Bronchial epithelial cell (primary cell): Measurements from ENCODE around the gene SLFN12L. TPM values are rescaled to one million over a fixed set of nuclear protein-coding genes. Genes with fewer than 3 reads are reported as not detected.

Experiments used
- DNase-seq: peaks from one replicate; pipeline ENCODE4 v3.0.0-alpha.2; 2010; ENCODE audit warnings: low read depth
- FAIRE-seq: peaks from 2 replicates; lab custom pipeline; 2011; peaks lifted over from hg19 to GRCh38; lab: Jason Lieb, UNC
- H3K27me3 ChIP-seq: 2 replicates; pipeline ENCODE4 v1.5.1; 2011; ENCODE audit warnings: low read length; ENCODE audit not compliant: control insufficient read depth, insufficient read depth
- H3K36me3 ChIP-seq: 2 replicates; pipeline ENCODE4 v1.5.1; 2011; ENCODE audit warnings: low read length; ENCODE audit not compliant: control insufficient read depth, insufficient read depth
- H3K4me3 ChIP-seq: 2 replicates; pipeline ENCODE4 v1.5.1; 2011; ENCODE audit warnings: mild to moderate bottlenecking, low read depth, low read length, control low read depth
- total RNA-seq: library from RNA; depleted of rRNA; stranded (reverse); fragments of >200 nt; gene quantifications from 2 replicates; pipeline ENCODE4 v1.2.1, GENCODE V29; 2014
- TF ChIP-seq, protein P1 (sequence below): IDR thresholded peaks from 2 replicates; pipeline ENCODE4 v1.5.1; 2011; ENCODE audit warnings: mild to moderate bottlenecking, moderate library complexity, low read length, control low read depth, inconsistent platforms; ENCODE audit not compliant: insufficient read depth, severe bottlenecking

Gene SLFN12L
- total RNA-seq, 1 donor from 2014 or later = under 0.01 TPM

DNA sequence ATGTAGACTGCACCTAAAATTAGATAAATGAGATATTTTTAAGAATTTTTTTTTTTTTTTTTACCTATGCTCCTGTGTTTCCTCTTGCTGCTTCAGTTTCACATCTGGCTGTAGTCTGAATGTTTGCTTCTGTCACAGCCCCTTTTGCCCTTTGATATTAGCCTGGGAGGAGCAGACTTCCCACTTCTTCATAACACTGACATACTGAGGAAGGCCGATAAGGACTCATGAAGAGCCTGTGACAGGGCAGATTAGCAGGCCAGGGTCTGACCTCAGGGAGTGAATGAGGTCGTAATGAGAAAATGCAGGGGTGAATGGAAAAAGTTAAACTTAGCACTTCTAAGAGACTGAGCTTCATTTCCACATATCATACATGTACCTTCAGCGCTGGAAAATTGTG, 23.2 kb upstream of the SLFN12L start, which contains the start of gene SLFN14:
TSS of gene SLFN14 (minus strand) at position 117 of the 400 bp plus-strand sequence. CDS start 2,757 bp downstream, outside the sequence.
- DNase-seq (no peak), FAIRE-seq (no peak)
- no peaks in the 10 kb centered on the region for H3K36me3 ChIP-seq
- no peak within 1 kb of the TSS for H3K4me3 ChIP-seq
- H3K27me3 ChIP-seq = no peaks in the 10 kb centered on the region
- TF ChIP-seq, protein P1, sequence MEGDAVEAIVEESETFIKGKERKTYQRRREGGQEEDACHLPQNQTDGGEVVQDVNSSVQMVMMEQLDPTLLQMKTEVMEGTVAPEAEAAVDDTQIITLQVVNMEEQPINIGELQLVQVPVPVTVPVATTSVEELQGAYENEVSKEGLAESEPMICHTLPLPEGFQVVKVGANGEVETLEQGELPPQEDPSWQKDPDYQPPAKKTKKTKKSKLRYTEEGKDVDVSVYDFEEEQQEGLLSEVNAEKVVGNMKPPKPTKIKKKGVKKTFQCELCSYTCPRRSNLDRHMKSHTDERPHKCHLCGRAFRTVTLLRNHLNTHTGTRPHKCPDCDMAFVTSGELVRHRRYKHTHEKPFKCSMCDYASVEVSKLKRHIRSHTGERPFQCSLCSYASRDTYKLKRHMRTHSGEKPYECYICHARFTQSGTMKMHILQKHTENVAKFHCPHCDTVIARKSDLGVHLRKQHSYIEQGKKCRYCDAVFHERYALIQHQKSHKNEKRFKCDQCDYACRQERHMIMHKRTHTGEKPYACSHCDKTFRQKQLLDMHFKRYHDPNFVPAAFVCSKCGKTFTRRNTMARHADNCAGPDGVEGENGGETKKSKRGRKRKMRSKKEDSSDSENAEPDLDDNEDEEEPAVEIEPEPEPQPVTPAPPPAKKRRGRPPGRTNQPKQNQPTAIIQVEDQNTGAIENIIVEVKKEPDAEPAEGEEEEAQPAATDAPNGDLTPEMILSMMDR = no peak

DNA sequence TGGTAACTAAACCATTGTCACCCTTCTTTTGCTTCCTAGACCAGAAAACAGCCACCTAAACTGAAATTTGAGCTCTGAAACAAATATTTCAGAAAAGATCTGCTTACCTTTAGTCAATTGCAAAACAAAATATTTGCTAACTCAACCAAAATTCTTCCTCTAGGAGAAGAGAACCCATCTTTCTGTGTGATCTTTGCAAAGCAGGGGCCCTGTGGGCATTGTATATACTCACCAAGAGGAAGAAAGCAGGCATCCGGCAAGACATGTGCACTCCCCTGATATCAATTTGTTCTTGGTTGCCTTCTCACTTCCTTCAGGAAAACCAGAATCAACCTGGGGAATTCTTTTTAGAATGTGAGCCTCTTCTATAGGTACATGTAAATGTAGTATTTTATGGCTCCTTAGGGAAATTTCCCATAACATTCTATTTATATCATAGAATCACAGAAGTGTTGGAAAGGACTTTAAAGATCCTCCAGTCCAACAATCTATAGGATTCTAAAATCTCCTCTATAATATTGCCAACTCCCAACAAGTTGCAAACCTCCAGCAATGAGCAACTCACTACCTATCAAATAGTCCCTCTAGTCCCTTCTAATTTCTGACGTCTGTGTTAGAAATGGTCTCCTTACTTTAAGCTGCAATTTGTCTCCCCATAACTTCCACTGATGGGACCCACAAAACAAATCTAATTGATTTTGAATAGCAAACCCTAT, 22.2 kb upstream of the SLFN12L start:
- TF ChIP-seq, protein P1 = no peak
- Histone ChIP-seq H3K27me3 (no peaks in the 10 kb centered on the region), H3K4me3 (no peak overlapping the region), H3K36me3 (no peaks in the 10 kb centered on the region)
- FAIRE-seq (no peak), DNase-seq (no peak)

DNA sequence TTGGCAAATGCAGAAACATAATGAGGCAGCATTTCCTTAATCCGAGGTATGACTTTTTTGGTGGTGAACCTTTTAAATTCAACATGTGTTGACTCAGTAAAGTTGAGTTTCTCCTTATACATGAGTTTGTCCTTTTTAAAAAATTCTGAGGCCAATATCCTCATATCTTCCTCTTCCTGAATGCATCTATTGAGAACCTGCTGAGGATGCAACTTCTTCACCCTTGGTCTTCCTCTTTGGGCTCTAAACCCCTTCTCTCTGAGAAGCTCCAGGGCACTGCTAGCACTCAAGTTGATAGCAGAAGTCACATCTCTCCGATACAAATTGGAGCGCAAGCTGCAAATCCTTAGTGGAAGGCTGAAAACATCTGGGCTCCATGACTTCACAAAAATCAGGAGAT, 19.9 kb upstream of the SLFN12L start:
- no peaks in the 10 kb centered on the region for H3K36me3 ChIP-seq
- no peak overlapping the region for H3K4me3 ChIP-seq
- DNase-seq (no peak), FAIRE-seq (no peak)
- peaks cover 2% of the 10 kb centered on the region for H3K27me3 ChIP-seq
- TF ChIP-seq, protein P1 = no peak

DNA sequence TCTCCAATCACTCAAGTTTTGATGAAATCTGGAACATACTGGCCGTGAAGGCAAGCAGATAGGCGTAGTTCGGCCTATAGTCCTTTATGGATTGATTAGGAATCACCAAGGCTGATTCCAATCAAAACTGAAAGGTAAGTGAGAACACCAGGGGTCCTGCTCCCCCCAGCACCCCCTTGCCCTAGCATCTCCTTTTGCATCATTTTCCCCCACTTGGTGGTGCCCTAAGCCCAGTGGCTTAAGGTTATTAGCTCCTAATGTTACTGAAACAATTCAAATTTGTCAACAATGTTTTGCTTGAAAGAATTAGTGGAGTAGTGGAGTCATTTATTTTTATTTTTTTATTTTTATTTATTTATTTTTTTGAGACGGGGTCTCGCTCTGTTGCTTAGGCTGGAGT, 18.2 kb upstream of the SLFN12L start:
- FAIRE-seq = no peak

DNA sequence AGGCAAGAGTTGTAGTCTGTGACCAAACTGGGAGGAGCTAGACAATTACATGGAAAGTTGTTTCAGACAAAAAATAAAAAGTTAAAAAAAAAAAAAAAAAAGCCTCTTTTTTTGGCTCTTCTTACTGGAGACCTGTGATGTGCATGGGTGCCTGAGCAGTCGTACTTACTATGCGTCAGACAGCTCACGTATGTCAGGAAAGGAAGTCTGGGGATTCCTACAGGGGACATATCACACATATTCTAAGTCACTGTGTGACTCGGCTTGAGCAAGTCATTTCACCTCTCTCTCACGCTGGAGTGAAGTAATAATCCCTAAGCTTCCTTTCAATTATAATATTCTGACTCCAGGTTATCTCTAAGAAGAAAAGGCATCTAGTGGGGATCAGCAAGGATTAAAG, 17.2 kb upstream of the SLFN12L start:
- FAIRE-seq = no peak

More for the DNA sequence above, 18.2 kb upstream of the SLFN12L start:
- Histone ChIP-seq H3K36me3 (no peaks in the 10 kb centered on the region), H3K4me3 (no peak overlapping the region), H3K27me3 (peaks cover 2% of the 10 kb centered on the region)
- TF ChIP-seq, protein P1 = peak; percentile 10
- no peak for DNase-seq

More for the DNA sequence above, 17.2 kb upstream of the SLFN12L start:
- Histone ChIP-seq H3K36me3 (no peaks in the 10 kb centered on the region), H3K27me3 (peaks cover 2% of the 10 kb centered on the region), H3K4me3 (no peak overlapping the region)
- TF ChIP-seq, protein P1 = no peak
- no peak for DNase-seq
